Neural cell (in vitro differentiated cells): ENCODE data around the gene ERBB4.

Source experiments
- CTCF ChIP-seq: fragments of 450-650 bp; IDR thresholded peaks from 2 replicates; pipeline ENCODE4 v1.5.1; 2014; ENCODE audit warnings: antibody characterized with exemption, mild to moderate bottlenecking, moderate library complexity; ENCODE audit not compliant: poor library complexity, severe bottlenecking
- EP300 ChIP-seq: fragments of 450-650 bp; conservative IDR thresholded peaks from 2 replicates; pipeline ENCODE4 v1.6.1; 2014; ENCODE audit warnings: antibody characterized with exemption, mild to moderate bottlenecking, moderate library complexity; ENCODE audit not compliant: poor library complexity, severe bottlenecking
- EZH2 ChIP-seq: fragments of 200-600, 300-800 bp; shearing (Covaris generic), sonication (generic); IDR thresholded peaks from 2 replicates; pipeline ENCODE4 v1.6.1; 2014; ENCODE audit warnings: antibody characterized with exemption, low read length, borderline replicate concordance, mild to moderate bottlenecking; ENCODE audit not compliant: insufficient read depth, poor library complexity, severe bottlenecking
- MXI1 ChIP-seq: fragments of 450-650 bp; conservative IDR thresholded peaks from 2 replicates; pipeline ENCODE4 v1.6.1; 2014; ENCODE audit warnings: antibody characterized with exemption, mild to moderate bottlenecking; ENCODE audit not compliant: poor library complexity, severe bottlenecking
- POLR2AphosphoS5 ChIP-seq: IDR thresholded peaks from 2 replicates; pipeline ENCODE4 v1.6.1; 2012
- REST ChIP-seq: IDR thresholded peaks from 2 replicates; pipeline ENCODE4 v1.6.1; 2012; ENCODE audit warnings: borderline replicate concordance

- no peak for TF ChIP-seq POLR2AphosphoS5
- TF ChIP-seq CTCF = no peak
- TF ChIP-seq EZH2 = no peak
- TF ChIP-seq MXI1 = no peak
- no peak for TF ChIP-seq EP300
- TF ChIP-seq REST = no peak
Measured at GRCh38 chr2:212276813-212277212, 261.8 kb downstream of the ERBB4 start.
